H1 (cell line): ENCODE measurements around the gene PLCH2. TPM values are rescaled to one million over a fixed set of nuclear protein-coding genes. Genes with fewer than 3 reads are reported as not detected.

Experiments
- CTCF ChIA-PET: fragments of 300-600 bp; sonication (Branson Sonifier 250); formaldehyde crosslinking; loops from one replicate; lab custom pipeline; 2021; ENCODE audit not compliant: partially characterized antibody; lab: Charles Lee
- POLR2A ChIA-PET: fragments of 300-600 bp; sonication (Branson Sonifier 250); formaldehyde crosslinking; loops from one replicate; lab custom pipeline; 2021; ENCODE audit warnings: inconsistent platforms; ENCODE audit not compliant: partially characterized antibody; lab: Charles Lee
- DNase-seq, 2 experiments: peaks; one replicate each; pipeline versions ENCODE4 v3.0.0 to v3.0.0-alpha.2; 2010 to 2022; ENCODE audit warnings: low spot score in 2 of 2, low read depth in 1 of 2, mixed read lengths in 1 of 2
- FAIRE-seq: peaks from 2 replicates; lab custom pipeline; 2011; peaks lifted over from hg19 to GRCh38; lab: Jason Lieb, UNC
- H2AFZ ChIP-seq: 2 replicates; pipeline ENCODE4 v1.8.1; 2012; ENCODE audit warnings: low read length, inconsistent platforms
- H2AK5ac ChIP-seq: 2 replicates; pipeline ENCODE4 v1.6.1; 2013; ENCODE audit warnings: low read depth, low read length
- H2BK120ac ChIP-seq: replicated peaks from 2 replicates; pipeline ENCODE3; 2013; ENCODE audit warnings: low read depth, low read length, inconsistent platforms
- H2BK12ac ChIP-seq: 2 replicates; pipeline ENCODE4 v1.6.1; 2013; ENCODE audit warnings: low read depth, low read length
- H2BK15ac ChIP-seq: 2 replicates; pipeline ENCODE4 v1.6.1; 2013; ENCODE audit warnings: low read length
- H2BK20ac ChIP-seq: 2 replicates; pipeline ENCODE4 v1.6.1; 2013; ENCODE audit warnings: low read length
- H2BK5ac ChIP-seq: 2 replicates; pipeline ENCODE4 v1.6.1; 2013; ENCODE audit warnings: low read depth, low read length
- H3K14ac ChIP-seq: 2 replicates; pipeline ENCODE4 v1.6.1; 2013; ENCODE audit warnings: inconsistent platforms; ENCODE audit not compliant: insufficient read length
- H3K18ac ChIP-seq: 2 replicates; pipeline ENCODE4 v1.6.1; 2013; ENCODE audit warnings: low read length; ENCODE audit errors: extremely low read depth
- H3K23ac ChIP-seq: 2 replicates; pipeline ENCODE4 v1.6.1; 2013; ENCODE audit warnings: inconsistent platforms; ENCODE audit not compliant: insufficient read length
- H3K23me2 ChIP-seq: 2 replicates; pipeline ENCODE4 v1.6.1; 2013; ENCODE audit warnings: low read depth, low read length
- H3K27ac ChIP-seq: 2 replicates; pipeline ENCODE4 v1.6.1; 2011; ENCODE audit warnings: low read depth, low read length, inconsistent platforms
- H3K27me3 ChIP-seq, 4 experiments: replicated peaks in 1 of 4; 1 replicate in 1 of 4; 2 replicates in 3 of 4; pipeline versions ENCODE4 v1.6.1 to v1.8.1; 2011 to 2013; ENCODE audit warnings: low read length in 3 of 4, mild to moderate bottlenecking in 3 of 4, inconsistent platforms in 2 of 4, mixed read lengths in 2 of 4, moderate library complexity in 1 of 4; ENCODE audit not compliant: control insufficient read depth in 3 of 4, insufficient read depth in 3 of 4; ENCODE audit errors: extremely low read depth in 1 of 4
- H3K36me3 ChIP-seq, 4 experiments: 2 replicates each; pipeline versions ENCODE4 v1.6.1 to v1.8.1; 2011 to 2013; ENCODE audit warnings: mild to moderate bottlenecking in 4 of 4, low read length in 3 of 4, moderate library complexity in 2 of 4, control low read depth in 1 of 4, inconsistent platforms in 1 of 4; ENCODE audit not compliant: insufficient read depth in 4 of 4, control insufficient read depth in 2 of 4
- H3K4ac ChIP-seq: replicated peaks from 2 replicates; pipeline ENCODE3; 2013; ENCODE audit warnings: low read length, low read depth, mixed read lengths, inconsistent platforms; ENCODE audit not compliant: insufficient read length
- H3K4me1 ChIP-seq, 4 experiments: replicated peaks in 1 of 4; 1 replicate in 1 of 4; 2 replicates in 3 of 4; pipeline versions ENCODE4 v1.6.1 to v1.8.1; 2011 to 2013; ENCODE audit warnings: low read length in 3 of 4, inconsistent platforms in 2 of 4, mixed read lengths in 1 of 4; ENCODE audit not compliant: insufficient read depth in 4 of 4, control insufficient read depth in 3 of 4
- H3K4me2 ChIP-seq, 2 experiments: 2 replicates each; pipeline versions ENCODE4 v1.6.1 to v1.8.1; 2011 to 2013; ENCODE audit warnings: low read depth in 2 of 2, low read length in 2 of 2, control low read depth in 1 of 2, inconsistent platforms in 1 of 2, mild to moderate bottlenecking in 1 of 2; ENCODE audit not compliant: insufficient read depth in 1 of 2
- H3K4me3 ChIP-seq, 4 experiments: fragments of 200-600, 300-600 bp in 1 of 4; sonication (generic), shearing (Covaris generic), sonication (Bioruptor Twin) in 1 of 4; 2 replicates each; pipeline versions ENCODE4 v1.5.1 to v1.8.1; 2011 to 2016; ENCODE audit warnings: low read length in 4 of 4, low read depth in 3 of 4, control low read depth in 2 of 4, inconsistent platforms in 2 of 4, mild to moderate bottlenecking in 2 of 4, mixed read lengths in 1 of 4, moderate library complexity in 1 of 4; ENCODE audit not compliant: insufficient read depth in 2 of 4; ENCODE audit errors: extremely low read depth in 1 of 4
- H3K56ac ChIP-seq: replicated peaks from 2 replicates; pipeline ENCODE3; 2013; ENCODE audit warnings: low read depth, mild to moderate bottlenecking, mixed read lengths, low read length, inconsistent platforms; ENCODE audit not compliant: insufficient read length
- H3K79me1 ChIP-seq: 2 replicates; pipeline ENCODE4 v1.6.1; 2013; ENCODE audit warnings: low read depth, low read length, control low read depth
- H3K79me2 ChIP-seq, 2 experiments: 2 replicates each; pipeline versions ENCODE4 v1.6.1 to v1.8.1; 2012 to 2013; ENCODE audit warnings: low read length in 2 of 2, mild to moderate bottlenecking in 2 of 2, inconsistent platforms in 1 of 2; ENCODE audit not compliant: insufficient read depth in 2 of 2, control insufficient read depth in 1 of 2
- H3K9ac ChIP-seq, 4 experiments: replicated peaks in 1 of 4; 1 replicate in 1 of 4; 2 replicates in 3 of 4; pipeline versions ENCODE4 v1.6.1 to v1.8.1; 2011 to 2013; ENCODE audit warnings: low read depth in 3 of 4, low read length in 3 of 4, control low read depth in 2 of 4, mild to moderate bottlenecking in 2 of 4, moderate library complexity in 2 of 4, inconsistent platforms in 1 of 4; ENCODE audit errors: extremely low read depth in 1 of 4
- H3K9me3 ChIP-seq, 2 experiments: 2 replicates each; pipeline versions ENCODE4 v1.6.1 to v1.8.1; 2012 to 2013; ENCODE audit warnings: mild to moderate bottlenecking in 2 of 2, moderate library complexity in 2 of 2, control low read depth in 1 of 2, inconsistent platforms in 1 of 2, low read depth in 1 of 2, low read length in 1 of 2, mixed read lengths in 1 of 2; ENCODE audit not compliant: insufficient read depth in 2 of 2
- H4K20me1 ChIP-seq, 2 experiments: replicated peaks in 1 of 2; 2 replicates each; pipeline versions ENCODE3 to v1.8.1; 2011 to 2013; ENCODE audit warnings: inconsistent platforms in 2 of 2, low read length in 2 of 2, mild to moderate bottlenecking in 1 of 2; ENCODE audit not compliant: insufficient read depth in 2 of 2, control insufficient read depth in 1 of 2
- H4K5ac ChIP-seq: 2 replicates; pipeline ENCODE4 v1.6.1; 2013; ENCODE audit warnings: low read length, low read depth, mixed read lengths, inconsistent platforms; ENCODE audit not compliant: insufficient read length
- H4K8ac ChIP-seq: 2 replicates; pipeline ENCODE4 v1.8.0; 2013; ENCODE audit warnings: mild to moderate bottlenecking, moderate library complexity, low read length, inconsistent platforms; ENCODE audit not compliant: insufficient read depth; ENCODE audit errors: extremely low read depth
- H4K91ac ChIP-seq: replicated peaks from 2 replicates; pipeline ENCODE3; 2013; ENCODE audit warnings: low read length, mixed read lengths, inconsistent platforms; ENCODE audit not compliant: insufficient read length
- ASH2L ChIP-seq: fragments of 200-600, 300-600 bp; sonication (generic); IDR thresholded peaks from one replicate; pipeline ENCODE4 v1.7.1; 2017; ENCODE audit warnings: low read length
- BACH1 ChIP-seq: IDR thresholded peaks from 2 replicates; pipeline ENCODE4 v1.6.1; 2012; ENCODE audit warnings: low read length, improper control_type of control experiment
- BRCA1 ChIP-seq: IDR thresholded peaks from 2 replicates; pipeline ENCODE4 v1.6.1; 2012; ENCODE audit warnings: low read depth, low read length, improper control_type of control experiment
- CHD1 ChIP-seq: IDR thresholded peaks from 2 replicates; pipeline ENCODE4 v1.6.1; 2012; ENCODE audit warnings: low read depth, low read length, improper control_type of control experiment
- EP300 ChIP-seq, 2 experiments: IDR thresholded peaks; 1 replicate in 1 of 2; 2 replicates in 1 of 2; pipeline ENCODE4 v1.6.1; 2011 to 2012; ENCODE audit warnings: low read depth in 2 of 2, low read length in 2 of 2, mild to moderate bottlenecking in 2 of 2, borderline replicate concordance in 1 of 2, inconsistent platforms in 1 of 2, moderate library complexity in 1 of 2
- HDAC6 ChIP-seq: IDR thresholded peaks from one replicate; pipeline ENCODE4 v1.7.1; 2012; ENCODE audit warnings: low read depth, mild to moderate bottlenecking, inconsistent platforms, low read length, moderate library complexity
- NANOG ChIP-seq: IDR thresholded peaks from 2 replicates; pipeline ENCODE4 v1.6.1; 2011; ENCODE audit warnings: low read length, low read depth, mild to moderate bottlenecking, inconsistent platforms; ENCODE audit not compliant: insufficient read depth, poor library complexity, severe bottlenecking
- POU5F1 ChIP-seq: IDR thresholded peaks from 2 replicates; pipeline ENCODE4 v1.6.1; 2011; ENCODE audit warnings: low read depth, mild to moderate bottlenecking, low read length, moderate library complexity
- RXRA ChIP-seq: IDR thresholded peaks from 2 replicates; pipeline ENCODE4 v1.6.1; 2011; ENCODE audit warnings: low read depth, mild to moderate bottlenecking, low read length, moderate library complexity; ENCODE audit not compliant: insufficient read depth
- SP1 ChIP-seq: IDR thresholded peaks from 2 replicates; pipeline ENCODE4 v1.6.1; 2011; ENCODE audit warnings: low read depth, low read length
- TBP ChIP-seq: IDR thresholded peaks from 2 replicates; pipeline ENCODE4 v1.6.1; 2011; ENCODE audit warnings: low read depth, low read length, improper control_type of control experiment
- WGBS, 2 experiments: shearing (Covaris generic) in 1 of 2; methylation state at CpG; one replicate each; pipeline versions ENCODE4 v1.1.6 to v1.1.7; 2013 to 2015; ENCODE audit warnings: low lambda C conversion rate in 2 of 2, mixed read lengths in 2 of 2, inconsistent platforms in 1 of 2, low coverage in 1 of 2, missing lambda C conversion rate in 1 of 2; ENCODE audit not compliant: insufficient replicate concordance in 2 of 2, insufficient coverage in 1 of 2, insufficient read length in 1 of 2; ENCODE audit errors: extremely low coverage in 1 of 2, missing lambda C conversion rate in 1 of 2; 5-methylcytosine and 5-hydroxymethylcytosine counted together
- polyA plus RNA-seq, 7 experiments: library from polyadenylated mRNA; depleted of rRNA in 3 of 7; stranded (reverse) in 5 of 7; unstranded in 2 of 7; fragments of >200 nt in 5 of 7; fragments of 200-250 nt in 2 of 7; gene quantifications; 1 replicate in 5 of 7; 2 replicates in 1 of 7; 4 replicates in 1 of 7; pipeline versions ENCODE4 v1.2.1 to v1.2.3, GENCODE V29; 2011 to 2013; ENCODE audit warnings: missing spikeins in 2 of 7, mixed read lengths in 2 of 7
- total RNA-seq: library from RNA; stranded (reverse); fragmentation: NEBNext Ultra II Directional; extraction: Animal tissue kit (Norgen Biotek cat#: 25700); gene quantifications from 2 replicates; pipeline ENCODE4 v1.2.1, GENCODE V29; 2021
- TF ChIP-seq, protein P1 (sequence below): IDR thresholded peaks from 2 replicates; pipeline ENCODE4 v1.6.1; 2011; ENCODE audit warnings: low read depth, mild to moderate bottlenecking, low read length; ENCODE audit not compliant: insufficient read depth
- TF ChIP-seq, protein P2 (sequence below): IDR thresholded peaks from 2 replicates; pipeline ENCODE4 v1.6.1; 2012; ENCODE audit warnings: inconsistent platforms

Gene PLCH2
- total and polyA plus RNA-seq, 2 of the 8 experiments (the other 6 are each of a cell fraction or from before 2014, with no cell fraction given): 0.14 to 0.19 TPM

DNA sequence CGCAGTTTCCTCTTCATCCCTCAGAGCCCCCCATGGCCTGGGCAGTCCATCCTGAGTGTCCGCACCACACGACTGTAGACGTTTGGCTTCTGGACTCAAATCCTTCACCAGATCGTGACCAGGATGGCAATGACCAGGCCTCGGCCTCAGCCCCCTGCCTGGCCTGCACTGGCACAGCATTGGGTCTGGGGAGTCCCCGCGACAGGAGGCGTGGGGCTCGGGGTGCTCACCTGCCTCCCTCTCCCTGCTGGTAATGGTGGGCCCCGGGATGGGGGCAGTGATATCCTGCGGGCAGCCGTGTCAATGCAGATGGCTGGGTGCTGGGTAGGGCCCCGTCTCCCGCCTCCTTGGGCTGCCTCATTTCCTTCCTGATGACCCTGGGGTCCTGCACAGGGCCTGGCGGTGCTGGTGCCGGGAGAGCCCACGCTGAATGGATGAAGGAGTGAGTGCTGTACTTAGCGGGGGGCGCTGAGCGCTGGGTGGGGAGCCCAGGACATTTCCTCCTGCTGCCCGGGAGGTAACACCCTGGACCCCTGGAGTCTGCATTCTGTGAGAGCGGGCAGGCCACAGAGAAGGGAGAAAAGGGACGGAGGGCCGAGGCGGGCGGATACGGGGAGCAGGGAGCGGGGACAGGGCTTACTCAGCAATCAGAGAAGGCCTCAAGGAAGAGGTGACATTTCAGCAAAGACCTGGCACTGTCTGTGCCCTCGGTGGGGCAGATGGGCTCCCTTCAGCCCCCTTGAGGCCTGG is 78.0 kb downstream of the PLCH2 start:
- no peaks in the 10 kb centered on the region for H3K79me2 ChIP-seq
- H3K79me1 ChIP-seq: no peaks in the 10 kb centered on the region
- H3K27ac ChIP-seq: no peak overlapping the region
- FAIRE-seq (no peak), DNase-seq (no peak)
- H4K8ac ChIP-seq: peak overlapping the region; percentile 51; the same call in 1 of the 2 replicates
- CTCF ChIA-PET: no interaction called here
- H2AFZ ChIP-seq: no peak overlapping the region
- no peaks in the 10 kb centered on the region for H3K27me3 ChIP-seq
- no peak overlapping the region for H3K4ac ChIP-seq
- no peak overlapping the region for H4K91ac ChIP-seq
- H3K4me1 ChIP-seq: peaks cover 0 to 6% (median 0%) of the 10 kb centered on the region in 4 experiments; a peak in 3 of 7 replicates
- no peak overlapping the region for H3K56ac ChIP-seq
- H3K14ac ChIP-seq: no peak overlapping the region
- no peak overlapping the region for H4K5ac ChIP-seq
- H2BK20ac ChIP-seq: no peak overlapping the region
- no peak overlapping the region for H2BK12ac ChIP-seq
- no peaks in the 10 kb centered on the region for H3K23me2 ChIP-seq
- no peak overlapping the region for H3K9ac ChIP-seq
- H2BK120ac ChIP-seq: no peak overlapping the region
- H3K23ac ChIP-seq: no peak overlapping the region
- no peak overlapping the region for H2BK5ac ChIP-seq
- POLR2A ChIA-PET: no interaction called here
- H2BK15ac ChIP-seq: no peak overlapping the region
- no peak overlapping the region for H3K4me2 ChIP-seq
- no peak overlapping the region for H3K18ac ChIP-seq
- WGBS, 2 experiments: 89% methylated on average over 21 of the region's 30 CpGs; no CpG with 5 or more reads in 1 of the 2 experiments
- H3K9me3 ChIP-seq: no peaks in the 10 kb centered on the region; a peak in 1 of 4 replicates
- H3K36me3 ChIP-seq: no peaks in the 10 kb centered on the region
- no peak overlapping the region for H3K4me3 ChIP-seq
- H4K20me1 ChIP-seq: no peaks in the 10 kb centered on the region
- H2AK5ac ChIP-seq: no peak overlapping the region
- TF ChIP-seq EP300 (IDR thresholded peaks at IDR 0.05; ENCODE audit: borderline replicate concordance in 1 of 2, low read depth in 2 of 2, low read length in 2 of 2): no peak
- TF ChIP-seq NANOG: no peak
- no peak for TF ChIP-seq RXRA
- TF ChIP-seq POU5F1: no peak
- no peak for TF ChIP-seq BRCA1
- no peak for TF ChIP-seq BACH1
- no peak for TF ChIP-seq SP1
- TF ChIP-seq HDAC6: no peak
- no peak for TF ChIP-seq ASH2L
- TF ChIP-seq CHD1: no peak
- TF ChIP-seq, protein P1, sequence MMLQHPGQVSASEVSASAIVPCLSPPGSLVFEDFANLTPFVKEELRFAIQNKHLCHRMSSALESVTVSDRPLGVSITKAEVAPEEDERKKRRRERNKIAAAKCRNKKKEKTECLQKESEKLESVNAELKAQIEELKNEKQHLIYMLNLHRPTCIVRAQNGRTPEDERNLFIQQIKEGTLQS: no peak
- TF ChIP-seq TBP: no peak
- TF ChIP-seq, protein P2, sequence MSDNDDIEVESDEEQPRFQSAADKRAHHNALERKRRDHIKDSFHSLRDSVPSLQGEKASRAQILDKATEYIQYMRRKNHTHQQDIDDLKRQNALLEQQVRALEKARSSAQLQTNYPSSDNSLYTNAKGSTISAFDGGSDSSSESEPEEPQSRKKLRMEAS: no peak
